H9 (cell line): ENCODE data around the gene LRRC58. TPM values are rescaled to one million over a fixed set of nuclear protein-coding genes. Genes with fewer than 3 reads are reported as not detected.

Source experiments
- DNase-seq: peaks from one replicate; pipeline ENCODE4 v3.0.0-alpha.2; 2017
- H2AFZ ChIP-seq: one replicate; pipeline ENCODE4 v1.6.1; 2013; ENCODE audit warnings: mild to moderate bottlenecking, low read length, control low read depth, moderate library complexity
- H2AK5ac ChIP-seq: 2 replicates; pipeline ENCODE4 v1.6.1; 2013; ENCODE audit warnings: low read length, control low read depth, mixed read lengths; ENCODE audit not compliant: insufficient read length
- H2BK120ac ChIP-seq: one replicate; pipeline ENCODE4 v1.6.1; 2013; ENCODE audit warnings: low read depth, mild to moderate bottlenecking, low read length, control low read depth, inconsistent platforms; ENCODE audit not compliant: poor library complexity, severe bottlenecking
- H2BK12ac ChIP-seq: 2 replicates; pipeline ENCODE4 v1.6.1; 2013; ENCODE audit warnings: low read length, control low read depth, mixed read lengths, low read depth; ENCODE audit not compliant: insufficient read length
- H2BK15ac ChIP-seq: 2 replicates; pipeline ENCODE4 v1.6.1; 2013; ENCODE audit warnings: low read depth, low read length, control low read depth
- H2BK20ac ChIP-seq: one replicate; pipeline ENCODE4 v1.6.1; 2013; ENCODE audit warnings: low read depth, mild to moderate bottlenecking, low read length, control low read depth, inconsistent platforms; ENCODE audit not compliant: poor library complexity, severe bottlenecking
- H2BK5ac ChIP-seq: 2 replicates; pipeline ENCODE4 v1.6.1; 2013; ENCODE audit warnings: low read length, control low read depth, mixed read lengths; ENCODE audit not compliant: insufficient read length
- H3K14ac ChIP-seq: 2 replicates; pipeline ENCODE4 v1.6.1; 2013; ENCODE audit warnings: low read length, control low read depth; ENCODE audit not compliant: insufficient read depth
- H3K18ac ChIP-seq: 2 replicates; pipeline ENCODE4 v1.6.1; 2013; ENCODE audit warnings: low read depth, mild to moderate bottlenecking, mixed read lengths, low read length, control low read depth; ENCODE audit not compliant: insufficient read length
- H3K23ac ChIP-seq: 2 replicates; pipeline ENCODE4 v1.6.1; 2013; ENCODE audit warnings: low read length, control low read depth, mixed read lengths, low read depth; ENCODE audit not compliant: insufficient read length
- H3K23me2 ChIP-seq: 2 replicates; pipeline ENCODE4 v1.6.1; 2013; ENCODE audit warnings: low read depth, mild to moderate bottlenecking, mixed read lengths, low read length, control low read depth; ENCODE audit not compliant: insufficient read length, poor library complexity, severe bottlenecking
- H3K27ac ChIP-seq: 2 replicates; pipeline ENCODE4 v1.5.1; 2013; ENCODE audit warnings: low read length, control low read depth, mixed read lengths, low read depth; ENCODE audit not compliant: insufficient read length
- H3K27me3 ChIP-seq: 2 replicates; pipeline ENCODE4 v1.6.1; 2013; ENCODE audit warnings: low read length, control low read depth, inconsistent platforms; ENCODE audit not compliant: insufficient read depth
- H3K4ac ChIP-seq: 2 replicates; pipeline ENCODE4 v1.6.1; 2013; ENCODE audit warnings: low read depth, mild to moderate bottlenecking, control low read depth, inconsistent platforms, low read length, moderate library complexity
- H3K4me1 ChIP-seq: 2 replicates; pipeline ENCODE4 v1.6.1; 2013; ENCODE audit warnings: low read length, control low read depth, inconsistent platforms; ENCODE audit not compliant: insufficient read depth
- H3K4me2 ChIP-seq: 2 replicates; pipeline ENCODE4 v1.6.1; 2013; ENCODE audit warnings: low read length, control low read depth, mixed read lengths; ENCODE audit not compliant: insufficient read length, insufficient read depth
- H3K56ac ChIP-seq: 2 replicates; pipeline ENCODE4 v1.6.1; 2013; ENCODE audit warnings: low read depth, mild to moderate bottlenecking, mixed read lengths, low read length, control low read depth; ENCODE audit not compliant: insufficient read length
- H3K79me1 ChIP-seq: 2 replicates; pipeline ENCODE4 v1.6.1; 2013; ENCODE audit warnings: low read depth, mild to moderate bottlenecking, moderate library complexity, low read length, control low read depth, inconsistent platforms; ENCODE audit not compliant: insufficient read depth, poor library complexity, severe bottlenecking
- H3K79me2 ChIP-seq: 2 replicates; pipeline ENCODE4 v1.6.1; 2013; ENCODE audit warnings: low read length, control low read depth, inconsistent platforms; ENCODE audit not compliant: insufficient read depth
- H3K9ac ChIP-seq: 2 replicates; pipeline ENCODE4 v1.6.1; 2013; ENCODE audit warnings: low read length, control low read depth, mixed read lengths; ENCODE audit not compliant: insufficient read length; ENCODE audit errors: extremely low read depth
- H3K9me3 ChIP-seq: one replicate; pipeline ENCODE4 v1.6.1; 2013; ENCODE audit warnings: low read depth, low read length, inconsistent platforms; ENCODE audit not compliant: control insufficient read depth
- H3T11ph ChIP-seq: one replicate; pipeline ENCODE4 v1.6.1; 2013; ENCODE audit warnings: mild to moderate bottlenecking, low read length, control low read depth, inconsistent platforms
- H4K20me1 ChIP-seq: one replicate; pipeline ENCODE4 v1.6.1; 2013; ENCODE audit not compliant: control insufficient read depth, insufficient read length, insufficient read depth
- H4K5ac ChIP-seq: 2 replicates; pipeline ENCODE4 v1.6.1; 2013; ENCODE audit warnings: low read depth, mild to moderate bottlenecking, mixed read lengths, low read length, control low read depth; ENCODE audit not compliant: insufficient read length
- H4K8ac ChIP-seq: replicated peaks from 2 replicates; pipeline ENCODE4 v1.6.1; 2013; ENCODE audit warnings: low read length, control low read depth, mixed read lengths, low read depth; ENCODE audit not compliant: insufficient read length
- H4K91ac ChIP-seq: 2 replicates; pipeline ENCODE4 v1.6.1; 2013; ENCODE audit warnings: low read depth, mild to moderate bottlenecking, moderate library complexity, mixed read lengths, low read length, control low read depth; ENCODE audit not compliant: insufficient read length
- H3K27ac Mint-ChIP-seq, 3 experiments: 2 replicates in 2 of 3; 3 replicates in 1 of 3; pipeline ENCODE4 v1.8.0; 2020 to 2021; ENCODE audit warnings: mixed read lengths in 3 of 3, mild to moderate bottlenecking in 1 of 3, moderate library complexity in 1 of 3
- H3K27me3 Mint-ChIP-seq: 2 replicates; pipeline ENCODE4 v1.8.0; 2021; ENCODE audit warnings: low read depth, mild to moderate bottlenecking, moderate library complexity, mixed read lengths
- H3K36me3 Mint-ChIP-seq, 3 experiments: 2 replicates in 2 of 3; 3 replicates in 1 of 3; pipeline ENCODE4 v1.8.0; 2020 to 2021; ENCODE audit warnings: low read depth in 3 of 3, mixed read lengths in 3 of 3; ENCODE audit not compliant: insufficient read depth in 1 of 3
- H3K4me1 Mint-ChIP-seq, 2 experiments: 2 replicates each; pipeline ENCODE4 v1.8.0; 2020; ENCODE audit warnings: mixed read lengths in 2 of 2
- H3K4me3 Mint-ChIP-seq, 2 experiments: 2 replicates in 1 of 2; 3 replicates in 1 of 2; pipeline ENCODE4 v1.8.0; 2020 to 2021; ENCODE audit warnings: mild to moderate bottlenecking in 2 of 2, mixed read lengths in 2 of 2, moderate library complexity in 1 of 2
- H3K9me3 Mint-ChIP-seq, 2 experiments: 2 replicates in 1 of 2; 3 replicates in 1 of 2; pipeline ENCODE4 v1.8.0; 2020; ENCODE audit warnings: mild to moderate bottlenecking in 2 of 2, mixed read lengths in 2 of 2, moderate library complexity in 1 of 2
- WGBS: extraction: QIAGEN DNeasy Blood & Tissue Kit; methylation state at CpG from one replicate; pipeline ENCODE4 v1.1.7; 2013; ENCODE audit warnings: missing lambda C conversion rate, low lambda C conversion rate, mixed read lengths; ENCODE audit not compliant: insufficient read length; ENCODE audit errors: extremely low coverage; 5-methylcytosine and 5-hydroxymethylcytosine counted together
- total RNA-seq: library from RNA; stranded (reverse); gene quantifications from 2 replicates; pipeline ENCODE4 v1.2.1, GENCODE V29; 2021
- TF ChIP-seq, protein P1 (sequence below): fragments of 200-600 bp; sonication (generic); conservative IDR thresholded peaks from 3 replicates; pipeline ENCODE4 v1.8.0; 2021; ENCODE audit warnings: antibody characterized with exemption, mild to moderate bottlenecking

Gene LRRC58
- total RNA-seq, 1 experiment from 2014 or later = 18.2 TPM

DNA sequence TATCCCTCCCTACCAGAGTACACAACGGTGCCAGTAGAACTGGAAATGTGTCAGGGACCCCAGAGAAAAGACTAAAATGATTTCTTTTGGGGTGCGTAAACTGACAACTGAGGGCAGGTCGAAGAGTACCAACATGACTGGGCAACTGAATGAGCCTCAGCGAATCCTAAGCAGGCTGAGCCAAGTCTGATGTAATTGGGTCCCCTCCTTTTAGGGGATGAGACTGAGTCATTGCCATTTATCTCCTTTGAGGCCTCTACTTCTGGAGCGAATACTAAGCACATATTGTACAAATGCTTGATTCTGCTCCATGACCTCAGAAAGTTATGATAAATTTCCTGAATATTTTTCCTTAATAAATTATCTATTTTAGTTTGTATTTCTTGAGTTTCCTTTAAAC lies 46.8 kb downstream of the LRRC58 start:
- no peak overlapping the region for H3K23ac ChIP-seq
- Mint-ChIP-seq H3K4me1 (peaks cover 0 to 6% of the 10 kb centered on the region in 2 experiments; a peak in 3 of 4 replicates), H3K36me3 (no peaks in the 10 kb centered on the region), H3K4me3 (no peak overlapping the region), H3K27me3 (no peaks in the 10 kb centered on the region; the same call in 1 of the 2 replicates), H3K9me3 (no peaks in the 10 kb centered on the region), H3K27ac (no peak overlapping the region)
- no peak overlapping the region for H2BK5ac ChIP-seq
- no peak overlapping the region for H3K27ac ChIP-seq
- H3K27me3 ChIP-seq = no peaks in the 10 kb centered on the region
- TF ChIP-seq, protein P1, sequence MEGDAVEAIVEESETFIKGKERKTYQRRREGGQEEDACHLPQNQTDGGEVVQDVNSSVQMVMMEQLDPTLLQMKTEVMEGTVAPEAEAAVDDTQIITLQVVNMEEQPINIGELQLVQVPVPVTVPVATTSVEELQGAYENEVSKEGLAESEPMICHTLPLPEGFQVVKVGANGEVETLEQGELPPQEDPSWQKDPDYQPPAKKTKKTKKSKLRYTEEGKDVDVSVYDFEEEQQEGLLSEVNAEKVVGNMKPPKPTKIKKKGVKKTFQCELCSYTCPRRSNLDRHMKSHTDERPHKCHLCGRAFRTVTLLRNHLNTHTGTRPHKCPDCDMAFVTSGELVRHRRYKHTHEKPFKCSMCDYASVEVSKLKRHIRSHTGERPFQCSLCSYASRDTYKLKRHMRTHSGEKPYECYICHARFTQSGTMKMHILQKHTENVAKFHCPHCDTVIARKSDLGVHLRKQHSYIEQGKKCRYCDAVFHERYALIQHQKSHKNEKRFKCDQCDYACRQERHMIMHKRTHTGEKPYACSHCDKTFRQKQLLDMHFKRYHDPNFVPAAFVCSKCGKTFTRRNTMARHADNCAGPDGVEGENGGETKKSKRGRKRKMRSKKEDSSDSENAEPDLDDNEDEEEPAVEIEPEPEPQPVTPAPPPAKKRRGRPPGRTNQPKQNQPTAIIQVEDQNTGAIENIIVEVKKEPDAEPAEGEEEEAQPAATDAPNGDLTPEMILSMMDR = no peak
- DNase-seq = no peak
- H2BK12ac ChIP-seq = no peak overlapping the region
- no CpG with 5 or more reads among the region's 5 CpGs for WGBS
- no peak overlapping the region for H4K91ac ChIP-seq
- no peaks in the 10 kb centered on the region for H3K9me3 ChIP-seq
- no peaks in the 10 kb centered on the region for H3K4me1 ChIP-seq
- no peak overlapping the region for H3K4ac ChIP-seq
- H3K79me1 ChIP-seq = no peaks in the 10 kb centered on the region
- H3K4me2 ChIP-seq = no peak overlapping the region
- H2BK120ac ChIP-seq = no peak overlapping the region
- no peaks in the 10 kb centered on the region for H3K79me2 ChIP-seq
- no peak overlapping the region for H2AK5ac ChIP-seq
- no peaks in the 10 kb centered on the region for H3K23me2 ChIP-seq
- H3K9ac ChIP-seq = no peak overlapping the region
- no peak overlapping the region for H2BK20ac ChIP-seq
- H3K14ac ChIP-seq = no peak overlapping the region
- no peak overlapping the region for H3T11ph ChIP-seq
- H4K5ac ChIP-seq = no peak overlapping the region
- H3K56ac ChIP-seq = no peak overlapping the region
- no peak overlapping the region for H4K8ac ChIP-seq
- H2BK15ac ChIP-seq = no peak overlapping the region
- H4K20me1 ChIP-seq = no peaks in the 10 kb centered on the region
- no peak overlapping the region for H2AFZ ChIP-seq
- H3K18ac ChIP-seq = no peak overlapping the region
